ENCODE measurements around the gene USP11. TPM values are rescaled to one million over a fixed set of nuclear protein-coding genes. Genes with fewer than 3 reads are reported as not detected.
"Not testable (repeated sequence)": the region's sequence is repeated elsewhere in the genome, so short reads cannot be mapped to it uniquely, and the experiment has no call there.

Gene USP11
- total RNA-seq, 1 experiment from 2014 or later, result 57.3 TPM

GRCh38 chrX:47239898-47240545 lies 7.2 kb downstream of the USP11 start:
- DNase-seq (ENCODE audit: low spot score), result no peak
- in situ Hi-C loops (cut with HindIII; ENCODE audit: low sequenced_read_pairs), result no loop called here

DNA sequence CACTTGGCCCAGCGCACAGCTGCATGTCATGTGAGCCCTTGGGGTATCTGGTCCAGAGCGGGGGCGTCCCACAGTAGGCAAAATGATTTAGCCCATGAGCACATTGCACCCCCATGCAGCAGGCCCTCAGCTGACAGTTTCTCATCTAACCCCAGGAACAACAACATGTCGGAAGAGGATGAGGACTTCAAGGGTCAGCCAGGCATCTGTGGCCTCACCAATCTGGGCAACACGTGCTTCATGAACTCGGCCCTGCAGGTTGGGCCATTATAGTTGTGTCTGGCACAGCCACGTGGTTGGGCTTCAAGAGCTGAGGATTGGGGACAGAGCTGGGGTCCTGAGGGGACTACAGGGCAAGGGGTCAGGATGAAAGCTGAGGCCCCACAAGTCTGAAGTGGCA lies 7.8 kb downstream of the USP11 start:
- DNase-seq (ENCODE audit: low spot score), result no peak
- in situ Hi-C loops (cut with HindIII; ENCODE audit: low sequenced_read_pairs), result no loop called here

GRCh38 chrX:47241201-47242011 lies 8.6 kb downstream of the USP11 start:
- in situ Hi-C loops (cut with HindIII; ENCODE audit: low sequenced_read_pairs), result no loop called here
- no peak for DNase-seq (ENCODE audit: low spot score)

GRCh38 chrX:47242321-47242720 lies 9.5 kb downstream of the USP11 start:
- no peak for DNase-seq (ENCODE audit: low spot score)
- in situ Hi-C loops (cut with HindIII; ENCODE audit: low sequenced_read_pairs), result no loop called here

GRCh38 chrX:47243351-47243750 lies 10.5 kb downstream of the USP11 start:
- in situ Hi-C loops (cut with HindIII; ENCODE audit: low sequenced_read_pairs), result no loop called here
- no peak for DNase-seq (ENCODE audit: low spot score)

- in situ Hi-C loops (cut with HindIII; ENCODE audit: low sequenced_read_pairs), result no loop called here
- no peak for DNase-seq (ENCODE audit: low spot score)
Observed at GRCh38 chrX:47244676-47245075, 11.9 kb downstream of the USP11 start.

DNA sequence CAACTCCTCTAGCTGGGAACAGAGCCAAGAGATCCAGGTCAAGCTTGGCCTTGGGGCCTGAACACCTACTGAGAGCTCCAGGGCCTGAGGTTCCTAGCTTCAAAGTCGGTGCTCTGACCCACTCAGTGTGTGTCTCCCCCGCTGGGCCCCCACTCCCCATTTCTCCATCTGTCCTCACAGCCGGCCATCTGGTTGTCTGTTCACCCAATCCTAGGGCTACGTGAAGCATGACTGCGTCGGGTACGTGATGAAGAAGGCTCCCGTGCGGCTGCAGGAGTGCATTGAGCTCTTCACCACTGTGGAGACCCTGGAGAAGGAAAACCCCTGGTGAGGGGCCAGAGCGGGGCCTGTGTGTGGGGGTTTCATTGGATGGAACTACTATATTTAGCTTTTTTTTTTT lies 12.3 kb downstream of the USP11 start:
- in situ Hi-C loops (cut with HindIII; ENCODE audit: low sequenced_read_pairs), result no loop called here

GRCh38 chrX:47247206-47247998 lies 14.6 kb downstream of the USP11 start:
- in situ Hi-C loops (cut with HindIII; ENCODE audit: low sequenced_read_pairs), result no loop called here
- DNase-seq (ENCODE audit: low spot score), result no peak

More for the DNA sequence above, 12.3 kb downstream of the USP11 start:
- DNase-seq (ENCODE audit: low spot score), result no peak

DNA sequence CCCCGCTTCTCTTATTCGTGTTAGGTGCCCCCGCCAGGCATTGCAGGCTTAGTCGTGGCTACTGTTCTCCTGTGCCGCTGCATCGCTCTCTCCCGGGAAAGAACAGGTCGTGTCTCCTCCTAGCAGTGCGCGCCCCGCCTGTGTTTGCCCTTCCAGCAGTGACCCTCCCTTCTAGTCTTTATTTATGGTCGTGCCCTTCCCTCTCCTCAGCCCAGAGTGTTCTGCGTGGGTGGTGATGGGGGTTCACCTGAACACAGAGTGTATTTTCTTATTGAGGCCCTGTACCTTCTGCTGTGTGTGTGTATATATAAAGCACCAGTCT lies 15.2 kb downstream of the USP11 start:
- in situ Hi-C loops (cut with HindIII; ENCODE audit: low sequenced_read_pairs), result no loop called here

DNA sequence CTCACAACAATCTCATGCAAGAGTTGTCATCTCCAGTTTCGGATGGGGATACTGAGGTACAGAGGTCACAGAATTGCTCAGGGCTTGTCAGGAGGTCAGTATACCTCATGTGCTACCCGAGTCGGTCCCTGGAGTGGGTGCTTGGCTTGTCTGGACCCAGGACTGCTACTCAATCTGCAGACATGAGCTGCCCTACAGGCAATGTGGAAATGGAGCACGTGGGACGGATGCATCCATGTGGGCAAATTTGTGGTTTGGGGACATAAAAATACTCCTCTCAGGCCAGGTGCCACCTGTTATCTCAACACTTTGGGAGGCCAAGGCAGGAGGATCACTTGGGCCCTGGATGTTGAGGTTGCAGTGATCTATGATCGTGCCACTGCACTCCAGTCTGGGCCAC lies 15.8 kb downstream of the USP11 start:
- DNase-seq (ENCODE audit: low spot score), result no peak

More for the DNA sequence above, 15.2 kb downstream of the USP11 start:
- no peak for DNase-seq (ENCODE audit: low spot score)

GRCh38 chrX:47250017-47250347 lies 17.2 kb downstream of the USP11 start:
- DNase-seq (ENCODE audit: low spot score), result no peak
- in situ Hi-C loops (cut with HindIII; ENCODE audit: low sequenced_read_pairs), result no loop called here

More for the DNA sequence above, 15.8 kb downstream of the USP11 start:
- in situ Hi-C loops (cut with HindIII; ENCODE audit: low sequenced_read_pairs), result no loop called here

GRCh38 chrX:47257620-47258019 lies 24.8 kb downstream of the USP11 start:
- DNase-seq (ENCODE audit: low spot score); in situ Hi-C loops (cut with HindIII; ENCODE audit: low sequenced_read_pairs): not testable (repeated sequence)

GRCh38 chrX:47264483-47265173 lies 31.8 kb downstream of the USP11 start:
- in situ Hi-C loops (cut with HindIII; ENCODE audit: low sequenced_read_pairs), result no loop called here
- DNase-seq (ENCODE audit: low spot score), result no peak

- in situ Hi-C loops (cut with HindIII; ENCODE audit: low sequenced_read_pairs), result no loop called here
- no peak for DNase-seq (ENCODE audit: low spot score)
Observed at GRCh38 chrX:47266643-47267042, 33.8 kb downstream of the USP11 start.

DNA sequence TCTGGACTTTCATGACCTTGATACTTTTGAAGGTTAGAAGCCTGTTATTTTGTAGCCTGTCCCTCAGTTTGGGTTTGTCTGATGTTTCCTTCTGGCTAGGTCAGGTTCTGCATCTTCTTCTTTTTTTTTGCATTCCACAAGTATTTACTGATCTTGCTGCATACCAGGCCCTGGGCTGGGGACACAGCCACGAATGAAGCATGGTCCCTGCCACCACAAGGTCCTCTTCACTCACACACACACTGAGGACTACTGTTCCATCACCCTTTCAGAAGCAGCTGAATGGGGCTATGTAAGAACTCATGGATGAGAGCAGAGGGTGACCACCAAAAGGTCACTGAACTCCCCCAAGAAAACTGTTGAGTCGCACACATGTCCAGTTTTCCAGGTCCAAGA lies 39.2 kb downstream of the USP11 start:
- no peak for DNase-seq (ENCODE audit: low spot score)
- in situ Hi-C loops (cut with HindIII; ENCODE audit: low sequenced_read_pairs), result no loop called here

DNA sequence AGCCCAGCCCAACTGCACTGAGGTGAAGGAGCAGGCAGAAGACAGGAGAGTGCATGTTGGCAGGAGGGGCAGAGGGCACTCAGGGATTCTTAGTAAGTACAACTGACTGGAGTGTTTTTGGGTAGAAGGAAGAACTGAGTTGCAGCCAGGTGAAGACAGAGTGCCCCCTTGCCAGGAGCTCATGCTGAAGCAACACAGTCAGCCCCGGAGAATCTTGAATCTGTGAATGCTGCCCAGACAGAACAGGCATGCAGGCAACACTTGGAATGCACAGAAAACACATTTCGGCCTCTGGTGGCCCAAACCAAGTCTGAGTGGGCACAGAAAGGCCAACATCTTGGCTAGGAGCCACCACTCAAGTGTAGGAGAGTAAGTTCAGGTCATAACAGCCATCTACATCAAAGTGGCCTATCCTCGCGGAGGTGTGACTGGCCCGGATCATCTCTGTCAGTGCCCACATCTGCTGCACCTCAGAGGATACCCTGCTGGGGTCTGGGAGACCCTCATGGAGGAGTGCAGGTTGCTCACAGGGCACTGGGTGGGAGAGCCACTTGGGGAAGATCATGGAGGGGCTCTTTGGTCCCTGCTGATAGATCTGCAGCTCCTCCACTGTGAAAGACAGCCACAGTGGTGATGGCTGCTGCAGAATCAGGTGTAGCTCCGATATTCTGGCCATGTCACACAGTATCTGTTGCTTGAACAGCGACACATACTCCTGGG lies 40.4 kb downstream of the USP11 start:
- no peak for DNase-seq (ENCODE audit: low spot score)
- in situ Hi-C loops (cut with HindIII; ENCODE audit: low sequenced_read_pairs), result no loop called here

DNA sequence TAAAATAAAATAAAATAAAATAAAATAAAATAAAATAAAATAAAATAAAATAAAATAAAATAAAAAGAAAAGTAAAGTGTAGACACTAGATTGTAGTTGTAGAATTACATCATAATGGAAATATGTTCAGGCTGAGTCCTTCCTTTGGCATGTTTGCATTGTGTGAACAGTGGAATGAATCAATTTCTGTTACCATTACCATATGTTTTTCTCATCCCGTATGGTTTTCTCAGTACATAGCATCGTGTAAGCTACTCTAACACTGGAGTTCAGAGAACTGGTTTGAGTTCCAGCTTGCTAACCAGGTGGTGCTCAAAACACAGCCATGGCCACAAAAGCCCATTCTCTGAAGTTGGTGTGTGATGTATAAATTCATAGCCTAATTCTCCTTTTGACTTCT lies 45.9 kb downstream of the USP11 start:
- in situ Hi-C loops (cut with HindIII; ENCODE audit: low sequenced_read_pairs), result no loop called here
- no peak for DNase-seq (ENCODE audit: low spot score)

GRCh38 chrX:47283015-47283771 lies 50.4 kb downstream of the USP11 start:
- peak; percentile 82 for DNase-seq (ENCODE audit: low spot score)
- in situ Hi-C loops (cut with HindIII; ENCODE audit: low sequenced_read_pairs), result no loop called here

Measured in G401 (cell line).